MM.1S (cell line): ENCODE data around the gene FES.

ENCODE experiments used
- DNase-seq: peaks from one replicate; pipeline ENCODE4 v3.0.0-alpha.2; 2015
- H2AFZ ChIP-seq: fragments of 300-600 bp; sonication (generic); 2 replicates; pipeline ENCODE4 v1.6.0; 2016; ENCODE audit warnings: antibody characterized with exemption, low read length
- H3F3A ChIP-seq: fragments of 300-600 bp; sonication (generic); 2 replicates; pipeline ENCODE4 v1.6.1; 2016; ENCODE audit warnings: mild to moderate bottlenecking, antibody characterized with exemption, low read length, moderate library complexity, mixed read lengths; ENCODE audit not compliant: insufficient read depth
- H3K27ac ChIP-seq: fragments of 300-600 bp; sonication (generic); 2 replicates; pipeline ENCODE4 v1.5.1; 2016; ENCODE audit warnings: mild to moderate bottlenecking, low read length
- H3K27me3 ChIP-seq: fragments of 300-600 bp; sonication (generic); replicated peaks from 2 replicates; pipeline ENCODE4 v1.6.0; 2016; ENCODE audit warnings: low read length; ENCODE audit not compliant: insufficient read depth
- H3K36me3 ChIP-seq: fragments of 300-600 bp; sonication (generic); replicated peaks from 2 replicates; pipeline ENCODE4 v1.6.1; 2016; ENCODE audit warnings: mild to moderate bottlenecking, low read length, mixed read lengths; ENCODE audit not compliant: insufficient read depth
- H3K4me1 ChIP-seq: fragments of 300-600 bp; sonication (generic); 2 replicates; pipeline ENCODE4 v1.6.1; 2016; ENCODE audit warnings: low read length, mixed read lengths
- H3K4me2 ChIP-seq: fragments of 300-600 bp; sonication (generic); 2 replicates; pipeline ENCODE4 v1.6.0; 2016; ENCODE audit warnings: low read depth, low read length
- H3K4me3 ChIP-seq: fragments of 300-600 bp; sonication (generic); 2 replicates; pipeline ENCODE4 v1.5.1; 2016; ENCODE audit warnings: low read length, mixed read lengths
- H3K79me2 ChIP-seq: fragments of 300-600 bp; sonication (generic); 2 replicates; pipeline ENCODE4 v1.6.1; 2016; ENCODE audit warnings: mixed run types, low read length, mixed read lengths
- H3K9ac ChIP-seq: fragments of 300-600 bp; sonication (generic); 2 replicates; pipeline ENCODE4 v1.6.1; 2016; ENCODE audit warnings: low read length, mixed read lengths
- H3K9me2 ChIP-seq: fragments of 300-600 bp; sonication (generic); replicated peaks from 2 replicates; pipeline ENCODE4 v1.6.1; 2016; ENCODE audit warnings: mild to moderate bottlenecking, low read length, mixed read lengths; ENCODE audit not compliant: insufficient read depth
- H3K9me3 ChIP-seq: fragments of 300-600 bp; sonication (generic); replicated peaks from 2 replicates; pipeline ENCODE4 v1.6.1; 2016; ENCODE audit warnings: mild to moderate bottlenecking, low read length, mixed read lengths; ENCODE audit not compliant: insufficient read depth
- H4K20me1 ChIP-seq: fragments of 300-600 bp; sonication (generic); 2 replicates; pipeline ENCODE4 v1.6.1; 2016; ENCODE audit warnings: mild to moderate bottlenecking, low read length, moderate library complexity, mixed read lengths; ENCODE audit not compliant: insufficient read depth
- CTCF ChIP-seq: fragments of 300-600 bp; sonication (generic); IDR thresholded peaks from 2 replicates; pipeline ENCODE4 v1.5.1; 2016; ENCODE audit warnings: antibody characterized with exemption, low read length, mixed read lengths
- EZH2 ChIP-seq: fragments of 300-600 bp; sonication (generic); optimal IDR thresholded peaks from 2 replicates; pipeline ENCODE3; 2017; ENCODE audit warnings: low read depth, mild to moderate bottlenecking, antibody characterized with exemption, low read length, mixed read lengths
- EZH2phosphoT487 ChIP-seq: fragments of 300-600 bp; sonication (generic); IDR thresholded peaks from 2 replicates; pipeline ENCODE4 v1.6.1; 2018; ENCODE audit warnings: antibody characterized with exemption, low read length

FES gene

DNA sequence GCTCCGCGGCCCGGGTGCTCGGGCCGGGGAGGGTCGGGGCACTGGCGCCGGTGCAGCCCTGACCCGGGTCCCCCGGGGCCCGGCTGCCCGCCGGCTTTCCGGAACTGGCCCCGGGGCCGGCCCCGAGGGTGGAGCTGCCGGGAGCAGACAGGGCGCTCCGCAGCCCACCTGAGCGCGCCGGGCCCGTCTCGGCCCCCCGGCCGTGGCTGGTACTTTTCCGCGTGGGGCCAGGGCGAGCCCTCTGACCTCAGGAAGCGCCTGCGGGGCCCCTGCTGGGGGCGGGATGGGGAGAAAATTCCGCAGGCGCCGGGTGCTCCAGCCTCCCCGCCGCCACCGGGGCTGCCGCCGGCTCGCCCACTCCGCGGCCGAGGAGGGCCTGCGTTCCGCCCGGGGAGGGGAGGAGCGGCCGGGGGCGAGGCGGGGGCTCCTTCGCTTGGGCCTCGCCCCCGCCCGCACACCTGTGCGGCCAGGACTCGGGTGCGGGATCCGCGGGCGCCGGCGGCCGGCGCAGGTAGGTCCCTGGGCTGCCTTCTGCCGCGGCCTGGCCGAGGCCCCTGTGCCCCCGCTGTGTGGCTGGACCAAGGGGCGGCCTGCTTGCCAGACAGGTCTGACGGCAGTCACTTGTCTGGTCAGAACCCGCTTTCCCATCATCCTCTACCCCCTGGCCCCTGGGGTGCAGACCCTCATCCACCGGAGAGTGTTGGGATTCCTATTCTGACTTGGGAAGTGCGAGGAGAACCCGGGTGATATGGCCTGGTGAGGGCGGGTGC, 12.4 kb upstream of the FES start:
- Histone ChIP-seq H3K36me3 (no peaks in the 10 kb centered on the region), H2AFZ (0 out of 2 replicates have a peak overlapping the region, but pooled peaks have one; percentile 20), H3F3A (peaks cover 12% of the 10 kb centered on the region; the same call in 1 of the 2 replicates), H3K79me2 (peaks cover 29% of the 10 kb centered on the region), H3K9ac (peak overlapping the region; percentile 69), H3K9me2 (no peaks in the 10 kb centered on the region), H3K4me2 (peak overlapping the region; percentile 95), H3K4me3 (peak overlapping the region; percentile 73), H3K27ac (no peak overlapping the region), H3K4me1 (no peaks in the 10 kb centered on the region; the same call in 1 of the 2 replicates), H3K9me3 (no peaks in the 10 kb centered on the region), H3K27me3 (no peaks in the 10 kb centered on the region), H4K20me1 (no peaks in the 10 kb centered on the region)
- peak; percentile 25 for DNase-seq
- no peak for TF ChIP-seq CTCF
- no peak for TF ChIP-seq EZH2phosphoT487
- no peak for TF ChIP-seq EZH2

- Histone ChIP-seq H3K9ac (peak overlapping the region; percentile 69; the same call in 1 of the 2 replicates), H3K36me3 (no peaks in the 10 kb centered on the region), H3K9me2 (no peaks in the 10 kb centered on the region), H3K4me1 (no peaks in the 10 kb centered on the region; the same call in 1 of the 2 replicates), H3K27ac (no peak overlapping the region), H3F3A (peaks cover 12% of the 10 kb centered on the region; the same call in 1 of the 2 replicates), H2AFZ (0 out of 2 replicates have a peak overlapping the region, but pooled peaks have one; percentile 20), H3K79me2 (peaks cover 29% of the 10 kb centered on the region), H3K4me3 (peak overlapping the region; percentile 73), H3K9me3 (no peaks in the 10 kb centered on the region), H3K27me3 (no peaks in the 10 kb centered on the region), H4K20me1 (no peaks in the 10 kb centered on the region), H3K4me2 (peak overlapping the region; percentile 95)
- no peak for DNase-seq
- TF ChIP-seq EZH2 = no peak
- no peak for TF ChIP-seq CTCF
- TF ChIP-seq EZH2phosphoT487 = no peak
Measured at GRCh38 chr15:90872486-90873184, 11.7 kb upstream of the FES start.

DNA sequence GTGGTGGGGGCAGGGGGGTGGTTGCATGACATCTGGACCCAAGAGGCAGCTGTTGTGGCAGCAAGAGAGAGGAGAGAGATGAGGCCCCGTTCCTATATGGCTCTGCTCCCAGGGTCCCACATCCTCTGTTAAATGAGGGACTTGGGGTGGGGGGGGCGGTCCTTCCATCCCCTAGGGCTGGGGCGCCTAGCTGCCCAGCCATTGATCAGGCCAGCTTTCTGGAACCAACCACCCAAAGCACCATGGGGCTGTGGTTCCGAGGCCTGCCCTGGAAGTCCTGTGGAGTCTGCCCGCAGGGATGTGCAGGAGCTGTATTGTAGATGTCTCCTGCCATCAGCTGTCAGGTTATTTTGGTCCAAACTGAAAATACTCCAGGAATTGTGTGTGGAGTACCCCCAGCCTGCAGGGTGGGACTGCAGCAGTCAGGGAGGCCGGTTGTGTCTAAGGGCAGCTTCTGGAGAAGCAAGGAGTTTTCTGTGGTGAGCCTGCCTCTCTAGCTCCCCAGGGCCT, 10.8 kb upstream of the FES start:
- H3K27ac ChIP-seq = no peak overlapping the region
- H4K20me1 ChIP-seq = no peaks in the 10 kb centered on the region
- no peak for DNase-seq
- no peaks in the 10 kb centered on the region for H3K9me2 ChIP-seq
- no peaks in the 10 kb centered on the region; the same call in 1 of the 2 replicates for H3K4me1 ChIP-seq
- H3K27me3 ChIP-seq = no peaks in the 10 kb centered on the region
- no peaks in the 10 kb centered on the region for H3K9me3 ChIP-seq
- no peak overlapping the region for H3K4me2 ChIP-seq
- H3F3A ChIP-seq = peaks cover 12% of the 10 kb centered on the region; the same call in 1 of the 2 replicates
- no peak overlapping the region for H2AFZ ChIP-seq
- no peaks in the 10 kb centered on the region for H3K36me3 ChIP-seq
- H3K79me2 ChIP-seq = peaks cover 29% of the 10 kb centered on the region
- H3K9ac ChIP-seq = no peak overlapping the region
- TF ChIP-seq EZH2 (no peak), EZH2phosphoT487 (no peak), CTCF (no peak)
- no peak overlapping the region for H3K4me3 ChIP-seq
